AG10803 (cell line): ENCODE results near the gene TTC21A.
A peak's percentile ranks its signal among the peaks of the same experiment; 100 is the strongest.

Experiments used
- DNase-seq: peaks from one replicate; pipeline ENCODE4 v3.0.0; 2010; ENCODE audit warnings: low read depth
- H3K4me3 ChIP-seq: 2 replicates; pipeline ENCODE4 v1.5.1; 2011; ENCODE audit warnings: mild to moderate bottlenecking, low read length, control low read depth
- CTCF ChIP-seq: conservative IDR thresholded peaks from 2 replicates; pipeline ENCODE4 v1.5.1; 2011; ENCODE audit warnings: mild to moderate bottlenecking, low read length, control low read depth, inconsistent platforms

TTC21A gene

GRCh38 chr3:39097716-39098472 lies 9.6 kb upstream of the TTC21A start:
- peak; percentile 23 for DNase-seq
- no peak for TF ChIP-seq CTCF
- no peak overlapping the region for H3K4me3 ChIP-seq

GRCh38 chr3:39098473-39099000 lies 8.9 kb upstream of the TTC21A start:
- no peak for DNase-seq
- no peak overlapping the region for H3K4me3 ChIP-seq
- no peak for TF ChIP-seq CTCF

- no peak overlapping the region for H3K4me3 ChIP-seq
- no peak for DNase-seq
- TF ChIP-seq CTCF: no peak
Measured at GRCh38 chr3:39099242-39099641, 8.2 kb upstream of the TTC21A start.

GRCh38 chr3:39099738-39100499 lies 7.6 kb upstream of the TTC21A start:
- no peak for DNase-seq
- TF ChIP-seq CTCF: no peak
- no peak overlapping the region for H3K4me3 ChIP-seq

GRCh38 chr3:39100500-39100886 lies 7.0 kb upstream of the TTC21A start:
- no peak for TF ChIP-seq CTCF
- no peak for DNase-seq
- no peak overlapping the region for H3K4me3 ChIP-seq

GRCh38 chr3:39101022-39101689 lies 6.3 kb upstream of the TTC21A start:
- peak; percentile 41 for DNase-seq
- H3K4me3 ChIP-seq: no peak overlapping the region
- TF ChIP-seq CTCF: peak; percentile 74
